Measurements from ENCODE around the gene PRCC. TPM values are rescaled to one million over a fixed set of nuclear protein-coding genes. Genes with fewer than 3 reads are reported as not detected.

PRCC gene
- total RNA-seq, 1 experiment from 2014 or later: 122 TPM

- no peak for DNase-seq (ENCODE audit: low read depth)
Measured at GRCh38 chr1:156812293-156812990, 45.1 kb downstream of the PRCC start.

- DNase-seq (ENCODE audit: low read depth): no peak
Measured at GRCh38 chr1:156813298-156813697, 46.0 kb downstream of the PRCC start.

- DNase-seq (ENCODE audit: low read depth): no peak
Measured at GRCh38 chr1:156813750-156814570, 46.6 kb downstream of the PRCC start.

GRCh38 chr1:156814571-156815260 lies 47.4 kb downstream of the PRCC start:
- peak; percentile 62 for DNase-seq (ENCODE audit: low read depth)

GRCh38 chr1:156815307-156815826 lies 48.0 kb downstream of the PRCC start:
- DNase-seq (ENCODE audit: low read depth): peak; percentile 81

- DNase-seq (ENCODE audit: low read depth): no peak
Measured at GRCh38 chr1:156815961-156816422, 48.7 kb downstream of the PRCC start.

GRCh38 chr1:156816561-156817328 lies 49.4 kb downstream of the PRCC start, which contains the start of gene SH2D2A:
Gene SH2D2A, minus strand, starts transcription at chr1:156816848. Its CDS starts 140 bp downstream, at chr1:156816708.
- peak; percentile 84 for DNase-seq (ENCODE audit: low read depth)

GRCh38 chr1:156821801-156822200 lies 54.5 kb downstream of the PRCC start:
- DNase-seq (ENCODE audit: low read depth): no peak

GRCh38 chr1:156822680-156823079 lies 55.3 kb downstream of the PRCC start:
- DNase-seq (ENCODE audit: low read depth): no peak

- DNase-seq (ENCODE audit: low read depth): peak; percentile 38
Measured at GRCh38 chr1:156823210-156823790, 56.0 kb downstream of the PRCC start.

GRCh38 chr1:156826630-156827029 lies 59.3 kb downstream of the PRCC start:
- no peak for DNase-seq (ENCODE audit: low read depth)

GRCh38 chr1:156828400-156829124 lies 61.2 kb downstream of the PRCC start:
- DNase-seq (ENCODE audit: low read depth): no peak

GRCh38 chr1:156832434-156832833 lies 65.1 kb downstream of the PRCC start:
- DNase-seq (ENCODE audit: low read depth): no peak

- DNase-seq (ENCODE audit: low read depth): no peak
Measured at GRCh38 chr1:156833603-156834002, 66.3 kb downstream of the PRCC start.

GRCh38 chr1:156834322-156834721 lies 67.0 kb downstream of the PRCC start:
- no peak for DNase-seq (ENCODE audit: low read depth)

- DNase-seq (ENCODE audit: low read depth): no peak
Measured at GRCh38 chr1:156836041-156836654, 68.8 kb downstream of the PRCC start.

GRCh38 chr1:156836892-156837291 lies 69.6 kb downstream of the PRCC start:
- DNase-seq (ENCODE audit: low read depth): no peak

GRCh38 chr1:156838972-156839371 lies 71.6 kb downstream of the PRCC start:
- DNase-seq (ENCODE audit: low read depth): no peak

- no peak for DNase-seq (ENCODE audit: low read depth)
Measured at GRCh38 chr1:156839426-156840109, 72.2 kb downstream of the PRCC start.
